Measurements from ENCODE around the gene QSOX1. TPM values are rescaled to one million over a fixed set of nuclear protein-coding genes. Genes with fewer than 3 reads are reported as not detected.

QSOX1 gene
- total RNA-seq, 1 experiment from 2014 or later, result 12.1 TPM

DNA sequence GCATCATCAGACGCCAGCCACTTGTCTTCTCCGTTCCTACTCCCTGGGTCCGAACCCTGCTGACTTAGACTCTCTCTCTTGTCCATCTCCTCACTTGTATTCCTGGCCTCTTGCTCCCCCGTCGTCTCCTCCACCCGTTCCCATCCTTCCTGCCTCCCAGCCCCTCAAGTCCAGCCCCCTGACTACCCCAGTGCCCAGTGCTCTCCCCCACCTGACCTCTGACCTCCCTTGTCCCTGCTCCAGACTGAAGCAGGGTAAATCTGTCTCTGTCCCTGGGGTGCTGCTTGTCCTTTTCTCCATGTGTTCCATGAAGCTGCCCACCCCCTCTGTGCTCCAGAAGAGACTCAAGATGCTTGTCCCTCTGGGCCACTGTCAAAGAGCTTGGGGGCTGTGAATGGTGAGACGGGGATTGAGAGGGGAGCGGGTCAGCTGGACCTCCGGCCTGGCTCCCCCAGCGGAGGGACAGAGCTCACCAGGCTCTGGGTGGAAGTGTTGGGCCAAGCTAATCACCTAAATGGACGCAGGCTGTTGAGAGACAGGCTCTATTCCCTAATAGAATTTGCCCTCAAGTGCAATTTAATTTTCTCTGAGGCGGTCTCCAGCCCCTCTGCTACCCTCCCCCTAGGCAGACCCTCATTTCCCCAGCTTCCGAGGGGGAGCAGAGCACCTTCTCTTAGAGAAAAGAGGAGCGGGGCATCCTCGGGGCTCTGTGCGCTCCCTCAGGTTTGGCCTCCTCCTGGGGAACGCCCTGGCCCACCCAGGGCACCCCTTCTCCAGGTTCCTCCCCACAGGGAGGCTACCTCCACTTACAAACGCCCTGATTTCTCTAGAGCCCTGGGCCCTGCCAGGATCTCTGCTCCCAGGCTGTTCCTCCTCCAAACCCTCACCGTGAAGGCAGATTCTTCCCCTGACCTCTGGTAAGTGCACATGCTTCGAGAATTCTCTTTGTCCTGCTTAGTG is 64.4 kb downstream of the QSOX1 start:
- ChIA-PET CTCF (no interaction called here), POLR2A (no interaction called here)
- no peak overlapping the region for H3K4me3 ChIP-seq (ENCODE audit: low read depth, low read length)
- H3K27me3 Mint-ChIP-seq (ENCODE audit: insufficient read depth, unreplicated experiment), result peaks cover 7% of the 10 kb centered on the region
- H3K27ac Mint-ChIP-seq (ENCODE audit: unreplicated experiment), result no peak overlapping the region
- TF ChIP-seq, protein P1, sequence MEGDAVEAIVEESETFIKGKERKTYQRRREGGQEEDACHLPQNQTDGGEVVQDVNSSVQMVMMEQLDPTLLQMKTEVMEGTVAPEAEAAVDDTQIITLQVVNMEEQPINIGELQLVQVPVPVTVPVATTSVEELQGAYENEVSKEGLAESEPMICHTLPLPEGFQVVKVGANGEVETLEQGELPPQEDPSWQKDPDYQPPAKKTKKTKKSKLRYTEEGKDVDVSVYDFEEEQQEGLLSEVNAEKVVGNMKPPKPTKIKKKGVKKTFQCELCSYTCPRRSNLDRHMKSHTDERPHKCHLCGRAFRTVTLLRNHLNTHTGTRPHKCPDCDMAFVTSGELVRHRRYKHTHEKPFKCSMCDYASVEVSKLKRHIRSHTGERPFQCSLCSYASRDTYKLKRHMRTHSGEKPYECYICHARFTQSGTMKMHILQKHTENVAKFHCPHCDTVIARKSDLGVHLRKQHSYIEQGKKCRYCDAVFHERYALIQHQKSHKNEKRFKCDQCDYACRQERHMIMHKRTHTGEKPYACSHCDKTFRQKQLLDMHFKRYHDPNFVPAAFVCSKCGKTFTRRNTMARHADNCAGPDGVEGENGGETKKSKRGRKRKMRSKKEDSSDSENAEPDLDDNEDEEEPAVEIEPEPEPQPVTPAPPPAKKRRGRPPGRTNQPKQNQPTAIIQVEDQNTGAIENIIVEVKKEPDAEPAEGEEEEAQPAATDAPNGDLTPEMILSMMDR (IDR thresholded peaks at IDR 0.05; ENCODE audit: insufficient read depth in 1 of 2, low read depth in 1 of 2, low read length in 1 of 2, severe bottlenecking in 1 of 2, unreplicated experiment in 1 of 2), result no peak
- no peaks in the 10 kb centered on the region for H3K9me3 Mint-ChIP-seq (ENCODE audit: unreplicated experiment)
- no peaks in the 10 kb centered on the region for H3K36me3 ChIP-seq (ENCODE audit: control insufficient read depth, insufficient read depth, low read length)
- no peaks in the 10 kb centered on the region for H3K27me3 ChIP-seq (replicated peaks; ENCODE audit: control insufficient read depth, insufficient read depth, low read length)
- no peaks in the 10 kb centered on the region for H3K4me1 Mint-ChIP-seq (ENCODE audit: low read depth, unreplicated experiment)
- no peak overlapping the region for H3K4me3 Mint-ChIP-seq (ENCODE audit: unreplicated experiment)
- no peak for DNase-seq
- H3K36me3 Mint-ChIP-seq (ENCODE audit: insufficient read depth, unreplicated experiment), result no peaks in the 10 kb centered on the region
- no peaks in the 10 kb centered on the region for H3K9me3 ChIP-seq
- no TSS peak for BruUV-seq (replicated peaks)
- H3K4me1 ChIP-seq, result no peaks in the 10 kb centered on the region
- intact Hi-C loops (cut with micrococcal nuclease; ENCODE audit: unreplicated experiment), result no loop called here

GRCh38 chr1:180219776-180220175 is 65.1 kb downstream of the QSOX1 start:
- Histone ChIP-seq H3K4me3 (ENCODE audit: low read depth, low read length) (no peak overlapping the region), H3K36me3 (ENCODE audit: control insufficient read depth, insufficient read depth, low read length) (no peaks in the 10 kb centered on the region), H3K4me1 (no peaks in the 10 kb centered on the region), H3K9me3 (no peaks in the 10 kb centered on the region), H3K27me3 (replicated peaks; ENCODE audit: control insufficient read depth, insufficient read depth, low read length) (no peaks in the 10 kb centered on the region)
- POLR2A ChIA-PET, result no interaction called here
- no peak overlapping the region for H3K27ac Mint-ChIP-seq (ENCODE audit: unreplicated experiment)
- H3K4me3 Mint-ChIP-seq (ENCODE audit: unreplicated experiment), result no peak overlapping the region
- no peaks in the 10 kb centered on the region for H3K9me3 Mint-ChIP-seq (ENCODE audit: unreplicated experiment)
- intact Hi-C loops (cut with micrococcal nuclease; ENCODE audit: unreplicated experiment), result no loop called here
- TF ChIP-seq, protein P1 (IDR thresholded peaks at IDR 0.05; ENCODE audit: insufficient read depth in 1 of 2, low read depth in 1 of 2, low read length in 1 of 2, severe bottlenecking in 1 of 2, unreplicated experiment in 1 of 2), result no peak
- H3K27me3 Mint-ChIP-seq (ENCODE audit: insufficient read depth, unreplicated experiment), result peaks cover 9% of the 10 kb centered on the region
- BruUV-seq (replicated peaks), result no TSS peak
- CTCF ChIA-PET, result no interaction called here
- H3K4me1 Mint-ChIP-seq (ENCODE audit: low read depth, unreplicated experiment), result no peaks in the 10 kb centered on the region
- no peak for DNase-seq
- H3K36me3 Mint-ChIP-seq (ENCODE audit: insufficient read depth, unreplicated experiment), result no peaks in the 10 kb centered on the region

GRCh38 chr1:180221462-180221861 is 66.8 kb downstream of the QSOX1 start:
- BruUV-seq (replicated peaks), result no TSS peak

More at GRCh38 chr1:180221462-180221861, 66.8 kb downstream of the QSOX1 start:
- Mint-ChIP-seq H3K4me3 (ENCODE audit: unreplicated experiment) (no peak overlapping the region), H3K36me3 (ENCODE audit: insufficient read depth, unreplicated experiment) (no peaks in the 10 kb centered on the region), H3K9me3 (ENCODE audit: unreplicated experiment) (no peaks in the 10 kb centered on the region), H3K27me3 (ENCODE audit: insufficient read depth, unreplicated experiment) (peaks cover 13% of the 10 kb centered on the region), H3K4me1 (ENCODE audit: low read depth, unreplicated experiment) (no peaks in the 10 kb centered on the region), H3K27ac (ENCODE audit: unreplicated experiment) (no peak overlapping the region)
- POLR2A ChIA-PET, result no interaction called here
- no peak for DNase-seq
- H3K36me3 ChIP-seq (ENCODE audit: control insufficient read depth, insufficient read depth, low read length), result no peaks in the 10 kb centered on the region
- TF ChIP-seq, protein P1 (IDR thresholded peaks at IDR 0.05; ENCODE audit: insufficient read depth in 1 of 2, low read depth in 1 of 2, low read length in 1 of 2, severe bottlenecking in 1 of 2, unreplicated experiment in 1 of 2), result no peak
- intact Hi-C loops (cut with micrococcal nuclease; ENCODE audit: unreplicated experiment), result no loop called here
- H3K9me3 ChIP-seq, result no peaks in the 10 kb centered on the region
- H3K4me1 ChIP-seq, result no peaks in the 10 kb centered on the region
- no peaks in the 10 kb centered on the region; the same call in 1 of the 2 replicates for H3K27me3 ChIP-seq (replicated peaks; ENCODE audit: control insufficient read depth, insufficient read depth, low read length)
- no peak overlapping the region for H3K4me3 ChIP-seq (ENCODE audit: low read depth, low read length)
- CTCF ChIA-PET, result interaction anchor here (0.6 to 1.7 kb wide), 2 partner anchors 33 to 383 kb away, joined by 3 to 4 read pairs; no protein-coding TSS in a partner anchor
